HG02588 (cell line): ENCODE results near the gene MOXD1.

ENCODE experiments used
- ATAC-seq: cut with Tn5 transposase; IDR thresholded peaks from one replicate; pipeline ENCODE4 v1.9.1; 2021; ENCODE audit warnings: mild to moderate bottlenecking, moderate library complexity; ENCODE audit not compliant: unreplicated experiment

The MOXD1 gene

GRCh38 chr6:132246632-132247270, 154.5 kb downstream of the MOXD1 start:
- ATAC-seq: no peak

DNA sequence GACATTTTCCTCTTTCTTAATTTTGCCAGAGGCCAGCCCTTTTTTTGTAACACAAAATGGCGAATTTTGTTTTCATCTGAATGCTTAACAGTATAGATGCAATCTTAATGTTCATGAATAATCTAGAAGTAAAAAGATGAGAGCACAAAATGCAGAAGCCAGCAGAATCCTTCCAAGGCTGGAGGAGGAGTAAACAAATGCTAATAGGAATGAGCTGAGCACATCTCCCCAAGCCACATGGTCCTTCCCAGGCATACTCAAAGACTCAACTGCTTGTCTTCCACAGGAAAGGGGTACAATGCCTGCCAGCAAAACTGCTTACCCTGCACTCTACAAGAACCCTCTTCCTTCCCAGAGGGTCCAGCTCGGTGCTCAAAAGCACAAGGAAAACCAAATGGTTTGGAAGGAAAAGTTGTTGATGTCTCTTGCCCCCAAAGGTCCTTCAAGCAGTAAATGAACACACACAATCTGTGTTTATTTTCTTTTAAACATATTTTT, 155.1 kb downstream of the MOXD1 start:
- ATAC-seq: no peak
